Lung (tissue), 10 donors: ENCODE data around the gene CNTNAP3B. TPM values are rescaled to one million over a fixed set of nuclear protein-coding genes. Genes with fewer than 3 reads are reported as not detected.
"Not testable (repeated sequence)": the region's sequence is repeated elsewhere in the genome, so short reads cannot be mapped to it uniquely, and the experiment has no call there.

Source experiments
- ATAC-seq: fragments of 200-7000 bp; cut with Tn5 transposase; one replicate; pipeline ENCODE4 v1.9.1; 2020; ENCODE audit warnings: moderate number of reproducible peaks; ENCODE audit not compliant: insufficient read depth, low FRiP score
- DNase-seq, 3 donors: peaks; one replicate each; pipeline ENCODE4 v3.0.0-alpha.2; 2013 to 2017
- H3K27ac ChIP-seq, 2 donors: one replicate each; pipeline ENCODE4 v1.5.1; 2013; ENCODE audit warnings: mild to moderate bottlenecking in 2 of 2, moderate library complexity in 2 of 2, control low read depth in 1 of 2, inconsistent platforms in 1 of 2, low read depth in 1 of 2, low read length in 1 of 2
- H3K27me3 ChIP-seq, 3 donors: one replicate each; pipeline ENCODE4 v1.5.1; 2013; ENCODE audit warnings: low read length in 2 of 3; ENCODE audit not compliant: control insufficient read depth in 3 of 3, insufficient read depth in 3 of 3
- H3K36me3 ChIP-seq, 4 donors: one replicate each; pipeline ENCODE4 v1.5.1; 2013; ENCODE audit warnings: low read length in 4 of 4, mild to moderate bottlenecking in 1 of 4, moderate library complexity in 1 of 4; ENCODE audit not compliant: control insufficient read depth in 4 of 4, insufficient read depth in 4 of 4
- H3K4me1 ChIP-seq, 5 donors: one replicate each; pipeline ENCODE4 v1.5.1; 2013; ENCODE audit warnings: low read length in 5 of 5, mild to moderate bottlenecking in 2 of 5, moderate library complexity in 1 of 5; ENCODE audit not compliant: control insufficient read depth in 5 of 5, insufficient read depth in 5 of 5
- H3K4me3 ChIP-seq: one replicate; pipeline ENCODE4 v1.5.1; 2013; ENCODE audit warnings: mild to moderate bottlenecking, control low read depth, moderate library complexity
- H3K9ac ChIP-seq, 2 donors: one replicate each; pipeline ENCODE4 v1.5.1; 2013; ENCODE audit warnings: low read length in 2 of 2, control low read depth in 1 of 2; ENCODE audit not compliant: insufficient read depth in 1 of 2
- H3K9me3 ChIP-seq, 4 donors: one replicate each; pipeline ENCODE4 v1.5.1; 2013; ENCODE audit warnings: low read length in 3 of 4, mild to moderate bottlenecking in 1 of 4, moderate library complexity in 1 of 4; ENCODE audit not compliant: control insufficient read depth in 4 of 4, insufficient read depth in 3 of 4
- WGBS, 2 donors: extraction: QIAGEN DNeasy Blood & Tissue Kit; methylation state at CpG; one replicate each; pipeline ENCODE4 v1.1.7; 2013; 5-methylcytosine and 5-hydroxymethylcytosine counted together
- polyA plus RNA-seq, 2 donors: library from polyadenylated mRNA; stranded (reverse); fragments of 200-250 nt; gene quantifications; one replicate each; pipeline ENCODE4 v1.2.1, GENCODE V29; 2013
- total RNA-seq, 2 donors: library from RNA; depleted of rRNA in 1 of 2; stranded (reverse); fragments of >200 nt in 1 of 2; gene quantifications; one replicate each; pipeline ENCODE4 v1.2.1, GENCODE V29; 2014 to 2021
- donor health status: Bipolar disorder and iron deficiency.
- donor health status: healthy.
- donor health status: DM: yes; HTN: yes; CAD: no.

CNTNAP3B gene
- total and polyA plus RNA-seq, 4 donors: 5.6 to 20.8 (median 9.6) TPM

DNA sequence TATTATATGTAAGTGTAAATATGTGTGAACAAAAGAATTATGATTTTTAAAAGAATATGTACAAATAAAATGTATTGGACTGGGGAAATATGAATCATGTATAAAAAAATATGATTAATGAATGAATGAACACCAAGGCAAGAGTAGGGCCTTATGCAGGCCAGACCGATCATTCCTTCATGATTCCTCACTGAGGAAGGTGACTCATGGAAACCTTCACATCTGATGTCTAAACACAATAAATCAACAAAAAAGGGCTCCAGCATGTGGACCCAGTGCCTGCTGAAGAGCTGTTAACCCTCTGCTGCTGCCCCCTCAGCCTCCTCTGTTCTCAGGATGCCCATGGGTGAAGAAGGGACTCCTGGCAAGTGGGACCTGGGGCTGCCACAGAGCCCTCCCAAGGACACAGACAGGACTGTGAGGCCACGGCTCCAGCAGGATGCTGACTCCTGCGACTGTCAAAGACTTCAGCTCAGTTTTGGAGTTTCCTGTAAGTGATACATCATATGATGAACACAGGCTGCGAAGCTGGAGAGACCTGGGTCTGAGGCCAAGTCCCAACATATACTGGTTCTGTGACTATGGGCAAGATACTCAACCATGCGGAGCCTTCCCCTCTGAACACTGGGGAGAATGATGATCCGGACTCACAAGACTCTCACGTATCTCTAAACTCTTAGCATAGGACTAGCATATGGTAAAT is 110.9 kb downstream of the CNTNAP3B start:
- H3K36me3 ChIP-seq, H3K4me3 ChIP-seq, DNase-seq, H3K27ac ChIP-seq, H3K27me3 ChIP-seq, H3K4me1 ChIP-seq, H3K9me3 ChIP-seq, H3K9ac ChIP-seq: not testable (repeated sequence)
- ATAC-seq: peak; percentile 47
- 79 to 85% methylated on average over 7 of the region's 7 CpGs for WGBS, 2 donors

DNA sequence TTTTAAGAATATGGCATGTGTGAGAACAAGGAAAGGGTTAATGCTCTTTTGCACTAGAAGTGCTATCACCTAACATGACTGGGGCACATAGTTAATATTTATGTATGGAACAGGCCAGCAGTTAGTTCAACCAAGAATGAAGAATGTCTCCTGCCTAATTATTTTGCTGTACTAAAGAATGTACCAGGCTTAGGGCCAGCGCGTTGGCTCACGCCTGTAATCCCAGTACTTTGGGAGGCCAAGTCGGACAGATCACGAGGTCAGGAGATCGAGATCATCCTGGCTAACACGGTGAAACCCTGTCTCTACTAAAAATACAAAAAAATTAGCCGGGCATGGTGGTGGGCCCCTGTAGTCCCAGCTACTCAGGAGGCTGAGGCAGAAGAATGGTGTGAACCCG is 114.9 kb downstream of the CNTNAP3B start:
- H3K4me3 ChIP-seq, DNase-seq, H3K9ac ChIP-seq, H3K4me1 ChIP-seq, H3K27ac ChIP-seq, H3K9me3 ChIP-seq, H3K36me3 ChIP-seq, ATAC-seq, H3K27me3 ChIP-seq: not testable (repeated sequence)
- WGBS, 2 donors: 79 to 85% methylated on average over 6 of the region's 9 CpGs

DNA sequence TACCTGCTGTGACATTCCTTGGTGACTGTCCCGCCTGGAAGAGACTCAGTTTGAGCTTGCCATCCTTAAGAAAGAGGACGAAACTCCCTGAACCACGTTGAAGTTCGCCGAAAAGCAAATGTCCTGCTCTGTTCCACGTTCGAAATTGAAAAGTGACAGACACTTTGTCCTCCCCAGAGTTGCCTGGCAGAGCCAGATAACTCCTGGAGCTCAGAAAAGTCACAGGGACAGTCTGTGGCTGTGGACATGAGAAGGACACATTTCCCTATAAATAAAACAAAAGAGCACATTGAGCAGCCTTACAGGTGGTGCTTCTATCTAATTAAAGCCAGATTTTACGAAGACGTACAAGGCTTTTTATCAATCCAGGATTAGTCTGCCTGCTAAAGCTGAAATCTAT is 137.6 kb downstream of the CNTNAP3B start:
- H3K27me3 ChIP-seq, H3K9ac ChIP-seq, H3K27ac ChIP-seq, H3K36me3 ChIP-seq, H3K9me3 ChIP-seq, H3K4me3 ChIP-seq, ATAC-seq, DNase-seq, H3K4me1 ChIP-seq: not testable (repeated sequence)
- WGBS, 2 donors: no CpG with 5 or more reads among the region's 9 CpGs

DNA sequence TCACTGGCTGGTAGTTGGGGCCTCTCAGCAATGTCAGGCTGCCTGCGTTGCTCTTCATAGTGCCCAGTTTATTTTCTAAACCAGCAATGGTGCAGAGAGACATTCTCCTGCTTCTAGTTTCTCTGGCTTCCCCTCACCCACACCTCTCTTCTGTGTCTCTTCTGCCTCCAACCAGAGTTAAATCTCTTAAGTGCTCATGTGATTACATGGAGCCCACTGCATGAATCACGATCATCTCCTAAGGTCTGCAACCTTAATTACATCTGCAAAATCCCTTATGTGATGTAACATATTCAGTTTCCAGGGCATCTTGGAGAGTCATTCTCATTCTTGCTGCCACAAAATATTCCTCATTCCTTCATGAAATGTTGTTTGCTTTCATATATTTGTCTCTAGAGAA is 149.0 kb downstream of the CNTNAP3B start:
- H3K36me3 ChIP-seq, H3K27me3 ChIP-seq, H3K9me3 ChIP-seq, DNase-seq, ATAC-seq, H3K27ac ChIP-seq, H3K4me3 ChIP-seq, H3K4me1 ChIP-seq, H3K9ac ChIP-seq: not testable (repeated sequence)
- no CpG with 5 or more reads among the region's 2 CpGs for WGBS, 2 donors

DNA sequence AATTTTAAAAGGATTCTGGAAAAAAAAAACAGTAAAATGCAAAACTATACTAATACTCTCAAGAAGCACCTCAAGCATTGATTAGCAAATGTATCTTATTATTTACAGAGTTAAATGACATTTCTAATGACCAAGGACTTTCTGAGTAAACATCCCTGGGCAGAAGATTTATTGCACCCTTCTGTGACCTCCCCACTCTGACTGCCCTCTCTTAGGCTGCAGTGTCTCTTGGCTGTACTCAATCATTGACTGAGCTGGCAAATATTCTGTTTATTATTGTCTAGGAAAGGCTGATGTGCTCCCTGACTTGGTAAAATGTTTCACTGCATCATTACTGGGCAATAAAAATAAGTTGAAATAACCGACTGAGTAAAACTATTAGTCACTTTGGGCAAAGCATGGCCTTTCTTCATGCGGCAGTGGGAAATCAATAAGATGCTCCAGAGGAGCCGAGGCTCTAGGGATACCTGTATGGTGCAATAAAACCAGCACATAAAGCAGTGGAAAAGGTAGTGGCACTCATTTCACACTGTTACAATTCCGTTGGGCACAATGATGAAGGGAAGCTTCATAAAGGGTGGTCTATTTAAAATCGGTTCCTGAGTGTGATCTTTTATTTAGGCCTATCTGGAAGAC is 151.1 kb downstream of the CNTNAP3B start:
- DNase-seq, H3K4me3 ChIP-seq, H3K9ac ChIP-seq, H3K36me3 ChIP-seq, H3K9me3 ChIP-seq, ATAC-seq, H3K27ac ChIP-seq, H3K4me1 ChIP-seq, H3K27me3 ChIP-seq: not testable (repeated sequence)
- WGBS, 2 donors: no CpG with 5 or more reads among the region's 5 CpGs

DNA sequence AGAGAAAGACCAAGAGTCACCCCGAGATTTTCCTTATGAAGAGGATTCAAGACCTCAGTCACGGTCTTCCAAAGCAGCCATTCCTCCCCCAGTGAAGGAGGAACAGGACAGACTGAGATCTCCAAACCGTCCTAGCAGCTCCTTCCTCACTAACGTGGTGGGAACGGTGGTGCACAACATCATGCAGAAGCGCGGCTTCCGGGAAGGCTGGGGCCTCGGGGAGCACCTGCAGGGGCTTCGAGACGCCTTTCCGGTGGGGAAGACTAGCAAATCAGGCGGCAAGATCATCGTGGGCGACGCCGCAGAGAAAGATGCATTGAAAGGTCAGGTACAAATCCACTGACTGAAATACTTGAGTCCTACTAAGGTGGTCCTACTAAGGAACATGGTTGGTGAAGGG is 154.3 kb downstream of the CNTNAP3B start:
- not testable (repeated sequence) for ATAC-seq, H3K4me1 ChIP-seq, H3K4me3 ChIP-seq, H3K9me3 ChIP-seq, H3K9ac ChIP-seq, H3K27ac ChIP-seq, H3K36me3 ChIP-seq, DNase-seq, H3K27me3 ChIP-seq
- 96 to 97% methylated on average over 13 to 15 of the region's 17 CpGs for WGBS, 2 donors

DNA sequence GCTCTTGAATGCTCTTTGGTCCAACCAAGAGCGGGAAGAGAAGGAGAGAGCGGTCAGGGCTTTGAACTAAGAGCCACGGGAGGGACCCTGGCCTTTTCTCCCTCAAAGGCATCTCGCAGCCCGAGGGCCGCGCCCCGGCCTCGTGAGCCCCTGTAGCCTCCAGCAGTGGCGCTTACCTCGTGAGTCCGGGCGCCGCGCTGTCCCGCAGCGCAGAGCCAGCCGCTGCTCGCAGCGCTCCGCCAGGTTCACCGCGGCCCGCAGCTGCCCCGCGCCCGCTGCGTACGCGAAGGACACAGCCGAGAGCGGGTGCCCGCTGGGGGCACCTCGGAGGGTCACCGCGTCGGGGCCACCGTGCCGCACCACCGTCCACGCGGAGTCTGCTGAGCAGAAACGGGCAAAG is 176.2 kb downstream of the CNTNAP3B start:
- not testable (repeated sequence) for DNase-seq, H3K27me3 ChIP-seq, ATAC-seq, H3K4me1 ChIP-seq, H3K9me3 ChIP-seq, H3K9ac ChIP-seq, H3K27ac ChIP-seq, H3K4me3 ChIP-seq, H3K36me3 ChIP-seq
- 20 to 36% methylated on average over 43 of the region's 43 CpGs for WGBS, 2 donors

DNA sequence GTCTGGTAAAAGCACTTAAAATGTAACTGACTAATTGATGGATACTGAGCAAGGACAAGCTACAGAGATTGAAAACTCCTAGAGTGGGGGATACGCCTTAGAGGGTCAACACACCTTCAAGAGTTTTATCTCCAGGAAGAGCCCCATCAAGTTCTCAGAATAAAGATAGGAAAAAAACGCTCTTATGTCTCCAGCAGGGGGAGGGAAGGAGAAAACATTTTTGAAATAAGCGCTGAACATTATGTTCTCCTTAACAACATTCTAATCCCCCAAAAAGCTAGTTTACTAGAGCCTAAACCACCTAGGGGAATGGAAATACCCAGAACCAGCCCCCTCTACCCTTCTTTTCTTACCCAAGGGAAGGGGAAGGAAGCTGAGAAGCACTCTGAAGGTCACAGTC is 187.5 kb downstream of the CNTNAP3B start:
- H3K27ac ChIP-seq, ATAC-seq: not testable (repeated sequence)

More for the DNA sequence above, 187.5 kb downstream of the CNTNAP3B start:
- H3K9ac ChIP-seq, H3K9me3 ChIP-seq, DNase-seq, H3K4me1 ChIP-seq, H3K27me3 ChIP-seq, H3K4me3 ChIP-seq, H3K36me3 ChIP-seq: not testable (repeated sequence)
- WGBS, 2 donors: 61 to 73% methylated on average over 2 of the region's 3 CpGs
